HFF-Myc (cell line): Measurements from ENCODE around the gene NPFFR1.

Experiments
- DNase-seq: peaks from one replicate; pipeline ENCODE4 v3.0.0-alpha.2; 2011; ENCODE audit warnings: low read depth; ENCODE audit errors: extremely low read depth
- H3K4me3 ChIP-seq: replicated peaks from 2 replicates; pipeline ENCODE4 v1.5.1; 2011; ENCODE audit warnings: low read depth, mild to moderate bottlenecking, control low read depth, low read length
- TF ChIP-seq, protein P1 (sequence below): IDR thresholded peaks from 2 replicates; pipeline ENCODE4 v1.5.1; 2012; ENCODE audit warnings: mild to moderate bottlenecking, low read depth, low read length, control low read depth; ENCODE audit errors: missing control alignments

Gene NPFFR1

DNA sequence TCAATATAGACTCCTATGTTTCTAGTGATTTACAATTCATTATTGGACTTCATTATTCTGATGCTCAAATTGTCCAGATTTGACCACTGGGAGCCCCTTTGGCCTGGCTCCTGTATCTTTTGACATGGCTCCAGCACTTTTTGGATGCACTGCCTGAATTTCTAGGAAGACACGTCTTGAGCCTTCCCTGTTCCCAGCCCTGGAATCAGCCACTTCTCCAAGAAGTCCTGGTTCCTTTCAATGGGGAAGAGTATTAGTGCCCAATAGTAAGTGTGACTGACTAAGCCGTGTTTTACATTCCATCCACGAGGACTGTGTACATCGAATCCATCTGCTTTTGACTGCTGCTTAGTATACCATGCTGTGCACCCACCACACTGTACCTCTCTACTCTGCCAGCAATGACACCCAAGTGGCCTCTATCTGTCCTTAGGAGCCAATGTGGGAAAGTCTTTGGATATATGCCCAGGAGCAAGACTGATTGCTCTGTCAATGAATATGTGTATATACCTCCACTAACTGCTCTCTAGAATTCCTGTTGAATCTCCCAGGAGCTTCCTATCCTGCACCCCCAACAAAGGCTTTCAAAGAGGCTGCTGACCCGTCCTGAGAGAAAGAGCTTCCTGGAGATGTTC lies 23.2 kb upstream of the NPFFR1 start:
- TF ChIP-seq, protein P1, sequence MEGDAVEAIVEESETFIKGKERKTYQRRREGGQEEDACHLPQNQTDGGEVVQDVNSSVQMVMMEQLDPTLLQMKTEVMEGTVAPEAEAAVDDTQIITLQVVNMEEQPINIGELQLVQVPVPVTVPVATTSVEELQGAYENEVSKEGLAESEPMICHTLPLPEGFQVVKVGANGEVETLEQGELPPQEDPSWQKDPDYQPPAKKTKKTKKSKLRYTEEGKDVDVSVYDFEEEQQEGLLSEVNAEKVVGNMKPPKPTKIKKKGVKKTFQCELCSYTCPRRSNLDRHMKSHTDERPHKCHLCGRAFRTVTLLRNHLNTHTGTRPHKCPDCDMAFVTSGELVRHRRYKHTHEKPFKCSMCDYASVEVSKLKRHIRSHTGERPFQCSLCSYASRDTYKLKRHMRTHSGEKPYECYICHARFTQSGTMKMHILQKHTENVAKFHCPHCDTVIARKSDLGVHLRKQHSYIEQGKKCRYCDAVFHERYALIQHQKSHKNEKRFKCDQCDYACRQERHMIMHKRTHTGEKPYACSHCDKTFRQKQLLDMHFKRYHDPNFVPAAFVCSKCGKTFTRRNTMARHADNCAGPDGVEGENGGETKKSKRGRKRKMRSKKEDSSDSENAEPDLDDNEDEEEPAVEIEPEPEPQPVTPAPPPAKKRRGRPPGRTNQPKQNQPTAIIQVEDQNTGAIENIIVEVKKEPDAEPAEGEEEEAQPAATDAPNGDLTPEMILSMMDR, result no peak
- no peak overlapping the region for H3K4me3 ChIP-seq
- DNase-seq, result no peak

DNA sequence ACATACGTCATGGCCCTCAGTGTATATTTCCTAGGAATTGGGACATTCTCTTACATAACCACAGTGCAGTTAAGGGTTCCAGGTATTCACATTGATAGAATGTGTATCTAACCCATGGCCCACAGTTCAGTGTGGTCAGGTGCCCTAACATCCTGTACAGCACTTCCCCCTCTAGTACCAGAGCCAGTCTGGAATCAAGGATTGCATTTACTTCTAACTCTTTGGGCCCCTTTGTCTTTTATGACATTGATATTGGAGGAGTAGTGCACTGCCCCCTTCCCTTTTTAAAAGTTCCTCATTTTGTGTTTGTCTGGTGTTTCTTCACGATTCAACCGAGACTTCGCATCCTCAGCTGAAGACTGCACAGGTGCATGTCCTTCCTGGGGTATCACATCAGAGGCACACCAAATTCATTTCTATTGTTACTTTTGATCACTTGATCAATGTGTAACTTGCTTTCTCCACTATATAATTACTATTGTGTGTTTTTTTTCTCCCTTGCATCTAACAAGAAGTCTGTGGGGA lies 22.4 kb upstream of the NPFFR1 start:
- H3K4me3 ChIP-seq, result no peak overlapping the region
- no peak for DNase-seq
- TF ChIP-seq, protein P1, result no peak

DNA sequence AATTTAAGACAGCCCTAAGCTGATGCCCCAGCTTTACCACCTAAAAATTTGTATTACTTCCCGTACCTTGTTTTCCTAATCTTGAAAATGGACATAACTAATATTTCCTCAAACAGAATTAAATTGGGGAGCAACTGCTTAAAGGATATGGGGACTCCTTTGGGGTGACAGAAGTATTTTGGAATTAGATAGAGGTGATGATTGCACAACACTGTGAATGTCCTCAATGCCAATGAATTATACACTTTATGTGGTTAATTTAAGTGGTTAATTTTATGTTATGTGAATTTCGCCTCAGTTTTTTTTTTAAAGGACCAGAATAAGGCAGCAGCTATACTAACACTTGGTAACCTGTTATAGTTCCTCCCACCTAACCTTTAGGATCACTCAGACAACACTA lies 19.9 kb upstream of the NPFFR1 start:
- H3K4me3 ChIP-seq, result no peak overlapping the region
- DNase-seq, result no peak
- TF ChIP-seq, protein P1, result no peak

DNA sequence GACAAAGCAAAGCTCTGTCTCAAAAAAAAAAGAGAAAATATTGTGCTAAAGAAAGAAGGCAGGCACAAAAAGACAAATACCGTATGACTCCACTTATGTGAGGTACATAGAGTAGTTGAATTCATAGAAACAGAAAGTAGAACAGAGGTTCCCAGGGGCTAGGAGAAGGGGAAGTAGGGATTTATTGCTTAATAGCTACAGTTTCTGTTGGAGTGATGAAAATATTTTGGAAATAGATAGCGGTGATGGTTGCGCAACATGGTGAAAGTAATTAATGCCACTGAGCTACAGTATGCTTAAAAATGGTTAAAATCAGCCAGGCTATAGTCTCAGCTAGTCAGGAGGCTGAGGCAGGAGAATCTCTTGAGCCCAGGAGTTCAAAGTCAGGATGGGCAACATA lies 18.5 kb upstream of the NPFFR1 start:
- no peak overlapping the region for H3K4me3 ChIP-seq
- no peak for DNase-seq
- TF ChIP-seq, protein P1, result no peak

DNA sequence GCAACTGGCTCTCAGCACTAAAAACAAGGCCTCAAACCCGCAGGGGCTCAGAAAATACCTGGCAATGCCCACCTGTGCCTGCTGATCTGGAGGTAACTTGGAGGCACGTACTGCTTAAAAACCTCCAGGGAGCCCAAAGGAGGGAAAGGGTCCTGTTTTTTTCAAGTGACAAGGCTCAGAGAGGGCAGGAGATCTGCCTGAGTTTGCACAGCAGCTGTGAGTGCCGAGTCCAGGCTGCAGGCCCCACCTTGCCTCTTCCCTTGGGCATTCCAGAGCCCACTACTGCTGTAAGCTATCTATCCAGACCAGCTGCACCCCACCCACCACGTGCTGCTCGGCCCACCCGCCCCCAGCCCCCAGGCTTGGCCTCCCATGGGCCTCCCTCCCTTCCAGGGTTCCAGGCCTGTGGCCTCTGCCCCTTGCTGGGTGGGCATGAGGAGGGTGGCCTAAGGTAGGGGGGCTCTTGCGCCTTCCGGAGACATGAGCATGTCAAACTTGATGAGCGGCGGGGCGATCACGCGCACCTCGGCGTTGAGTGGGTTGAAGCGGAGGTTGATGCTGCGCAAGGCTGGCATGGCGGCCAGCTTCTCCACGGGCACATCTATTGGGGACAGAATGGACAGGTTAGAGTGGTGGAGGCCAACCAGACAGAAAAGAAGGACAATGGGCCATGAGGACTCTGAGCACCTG lies 17.2 kb upstream of the NPFFR1 start:
- TF ChIP-seq, protein P1, result no peak
- DNase-seq, result no peak

GRCh38 chr10:70300461-70300860 lies 16.7 kb upstream of the NPFFR1 start:
- TF ChIP-seq, protein P1, result no peak
- no peak for DNase-seq
- no peak overlapping the region for H3K4me3 ChIP-seq

More for the DNA sequence above, 17.2 kb upstream of the NPFFR1 start:
- no peak overlapping the region for H3K4me3 ChIP-seq
